ENCODE measurements around the gene PCIF1. TPM values are rescaled to one million over a fixed set of nuclear protein-coding genes. Genes with fewer than 3 reads are reported as not detected.

PCIF1 gene
- polyA plus RNA-seq, 3 donors = 41.0 to 54.9 (median 50.4) TPM

DNA sequence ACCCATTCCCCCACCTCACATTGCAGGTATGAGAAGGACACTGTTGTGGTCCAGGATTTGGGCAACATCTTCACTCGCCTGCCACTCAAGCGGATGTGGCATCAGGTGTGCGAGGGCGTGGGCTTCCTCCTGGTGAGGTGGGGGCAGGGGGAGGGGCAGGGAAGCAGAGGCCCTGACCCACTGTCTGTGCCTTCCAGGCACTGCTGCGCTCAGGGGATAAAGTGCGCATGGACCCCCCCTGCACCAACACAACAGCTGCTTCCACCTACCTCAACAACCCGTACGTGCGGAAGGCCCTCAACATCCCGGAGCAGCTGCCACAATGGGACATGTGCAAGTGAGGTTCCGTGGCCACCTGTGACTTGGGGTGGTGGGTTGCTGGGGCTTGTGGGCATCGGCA is 39.7 kb upstream of the PCIF1 start:
- Mint-ChIP-seq H3K9me3 (peaks cover 0 to 3% (median 0%) of the 10 kb centered on the region in 7 donors), H3K4me1 (peaks cover 31% of the 10 kb centered on the region), H3K4me3 (no peak overlapping the region), H3K36me3 (peaks cover 59 to 65% of the 10 kb centered on the region in 2 donors), H3K27me3 (ENCODE audit: low read depth in 3 of 3) (no peaks in the 10 kb centered on the region), H3K27ac (peak overlapping the region in 1 of 7 donors; percentile 20)
- no peak for DNase-seq
- Histone ChIP-seq H3K4me3 (replicated peaks in 1 of 3; ENCODE audit: low read depth in 2 of 3, low read length in 3 of 3) (no peak overlapping the region), H3K4me1 (ENCODE audit: control insufficient read depth in 1 of 2, insufficient read depth in 2 of 2, low read length in 2 of 2) (peaks cover 36 to 45% of the 10 kb centered on the region in 2 donors), H3K79me2 (ENCODE audit: insufficient read depth, low read length) (peaks cover 47% of the 10 kb centered on the region), H3K27me3 (ENCODE audit: control insufficient read depth in 2 of 2, insufficient read depth in 2 of 2, low read length in 2 of 2) (no peaks in the 10 kb centered on the region), H3K4me2 (replicated peaks; ENCODE audit: extremely low read depth, low read length, poor library complexity, severe bottlenecking) (no peak overlapping the region), H2AFZ (ENCODE audit: insufficient read depth, low read depth, low read length, poor library complexity, severe bottlenecking) (no peak overlapping the region), H3K36me3 (replicated peaks in 1 of 2; ENCODE audit: control insufficient read depth in 1 of 2, insufficient read depth in 2 of 2, low read length in 2 of 2) (peaks cover 57 to 67% of the 10 kb centered on the region in 2 donors), H4K20me1 (ENCODE audit: insufficient read depth, low read length) (peaks cover 45% of the 10 kb centered on the region), H3K9me3 (replicated peaks in 1 of 2; ENCODE audit: control insufficient read depth in 1 of 2, insufficient read depth in 1 of 2, low read length in 2 of 2) (no peaks in the 10 kb centered on the region), H3K27ac (ENCODE audit: low read depth in 1 of 2, low read length in 2 of 2) (peak overlapping the region in 1 of 2 donors; percentile 39), H3K9ac (ENCODE audit: insufficient read depth, low read length, poor library complexity, severe bottlenecking) (no peak overlapping the region)
- TF ChIP-seq, protein P1, sequence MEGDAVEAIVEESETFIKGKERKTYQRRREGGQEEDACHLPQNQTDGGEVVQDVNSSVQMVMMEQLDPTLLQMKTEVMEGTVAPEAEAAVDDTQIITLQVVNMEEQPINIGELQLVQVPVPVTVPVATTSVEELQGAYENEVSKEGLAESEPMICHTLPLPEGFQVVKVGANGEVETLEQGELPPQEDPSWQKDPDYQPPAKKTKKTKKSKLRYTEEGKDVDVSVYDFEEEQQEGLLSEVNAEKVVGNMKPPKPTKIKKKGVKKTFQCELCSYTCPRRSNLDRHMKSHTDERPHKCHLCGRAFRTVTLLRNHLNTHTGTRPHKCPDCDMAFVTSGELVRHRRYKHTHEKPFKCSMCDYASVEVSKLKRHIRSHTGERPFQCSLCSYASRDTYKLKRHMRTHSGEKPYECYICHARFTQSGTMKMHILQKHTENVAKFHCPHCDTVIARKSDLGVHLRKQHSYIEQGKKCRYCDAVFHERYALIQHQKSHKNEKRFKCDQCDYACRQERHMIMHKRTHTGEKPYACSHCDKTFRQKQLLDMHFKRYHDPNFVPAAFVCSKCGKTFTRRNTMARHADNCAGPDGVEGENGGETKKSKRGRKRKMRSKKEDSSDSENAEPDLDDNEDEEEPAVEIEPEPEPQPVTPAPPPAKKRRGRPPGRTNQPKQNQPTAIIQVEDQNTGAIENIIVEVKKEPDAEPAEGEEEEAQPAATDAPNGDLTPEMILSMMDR (IDR thresholded peaks at IDR 0.05) = no peak
- intact Hi-C loops (cut with micrococcal nuclease) = loop anchor here in 1 of 2 donors (5.0 kb wide), 1 partner anchor 37 kb away; the partner anchor contains the start of genes ACOT8 and ZSWIM3
- 46% methylated on average over 4 of the region's 12 CpGs for WGBS (ENCODE audit: insufficient coverage)

DNA sequence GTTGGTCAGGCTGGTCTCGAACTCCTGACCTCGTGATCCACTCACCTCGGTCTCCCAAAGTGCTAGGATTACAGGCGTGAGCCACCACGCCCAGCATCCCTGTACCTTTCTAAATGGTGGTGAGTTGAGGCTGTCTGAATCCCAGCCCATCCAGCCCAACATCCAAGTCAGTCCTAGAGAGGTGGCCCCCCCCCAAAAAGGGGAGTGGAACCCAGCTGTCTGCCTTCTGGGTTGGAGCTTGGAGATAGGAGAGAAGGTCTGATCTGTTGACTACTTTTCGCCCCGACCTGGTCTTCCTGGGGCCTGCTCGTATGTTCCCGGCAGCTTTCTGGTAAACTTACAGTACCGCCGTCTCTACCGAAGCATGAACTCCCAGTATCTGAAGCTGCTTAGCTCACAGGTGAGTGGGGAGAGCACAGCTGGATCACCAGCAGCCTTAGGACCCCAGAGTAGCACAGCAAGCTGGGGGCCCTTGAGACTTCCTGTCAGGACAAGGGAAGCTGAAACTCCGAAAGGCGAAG is 37.8 kb upstream of the PCIF1 start:
- Histone ChIP-seq H3K9me3 (replicated peaks in 1 of 2; ENCODE audit: control insufficient read depth in 1 of 2, insufficient read depth in 1 of 2, low read length in 2 of 2) (no peaks in the 10 kb centered on the region), H4K20me1 (ENCODE audit: insufficient read depth, low read length) (peaks cover 45% of the 10 kb centered on the region), H3K27me3 (ENCODE audit: control insufficient read depth in 2 of 2, insufficient read depth in 2 of 2, low read length in 2 of 2) (no peaks in the 10 kb centered on the region), H3K36me3 (replicated peaks in 1 of 2; ENCODE audit: control insufficient read depth in 1 of 2, insufficient read depth in 2 of 2, low read length in 2 of 2) (peaks cover 57 to 67% of the 10 kb centered on the region in 2 donors), H2AFZ (ENCODE audit: insufficient read depth, low read depth, low read length, poor library complexity, severe bottlenecking) (no peak overlapping the region), H3K27ac (ENCODE audit: low read depth in 1 of 2, low read length in 2 of 2) (peak overlapping the region in 1 of 2 donors; percentile 6), H3K4me2 (replicated peaks; ENCODE audit: extremely low read depth, low read length, poor library complexity, severe bottlenecking) (no peak overlapping the region), H3K79me2 (ENCODE audit: insufficient read depth, low read length) (peaks cover 35% of the 10 kb centered on the region), H3K4me3 (replicated peaks in 1 of 3; ENCODE audit: low read depth in 2 of 3, low read length in 3 of 3) (no peak overlapping the region), H3K9ac (ENCODE audit: insufficient read depth, low read length, poor library complexity, severe bottlenecking) (no peak overlapping the region), H3K4me1 (ENCODE audit: control insufficient read depth in 1 of 2, insufficient read depth in 2 of 2, low read length in 2 of 2) (peaks cover 22 to 26% of the 10 kb centered on the region in 2 donors)
- Mint-ChIP-seq H3K27me3 (ENCODE audit: low read depth in 3 of 3) (no peaks in the 10 kb centered on the region), H3K27ac (peak overlapping the region in 2 of 7 donors; percentile 36 to 43), H3K4me1 (peaks cover 24% of the 10 kb centered on the region), H3K4me3 (no peak overlapping the region), H3K9me3 (peaks cover 0 to 3% (median 0%) of the 10 kb centered on the region in 7 donors), H3K36me3 (peaks cover 59 to 69% of the 10 kb centered on the region in 2 donors)
- TF ChIP-seq, protein P1 (IDR thresholded peaks at IDR 0.05) = no peak
- WGBS (ENCODE audit: insufficient coverage) = 97% methylated on average over 7 of the region's 14 CpGs
- no peak for DNase-seq
- intact Hi-C loops (cut with micrococcal nuclease) = no loop called here

Measured in CD14-positive monocyte (primary cell).